GM10266 (cell line): Measurements from ENCODE around the gene NOTUM.

Experiments
- DNase-seq: peaks from one replicate; pipeline ENCODE4 v3.0.0; 2012; ENCODE audit errors: extremely low spot score
- TF ChIP-seq, protein P1 (sequence below): IDR thresholded peaks from 2 replicates; pipeline ENCODE4 v1.5.1; 2012; ENCODE audit warnings: mild to moderate bottlenecking, low read depth; ENCODE audit not compliant: control insufficient read depth, insufficient read depth; ENCODE audit errors: missing control alignments

NOTUM gene

DNA sequence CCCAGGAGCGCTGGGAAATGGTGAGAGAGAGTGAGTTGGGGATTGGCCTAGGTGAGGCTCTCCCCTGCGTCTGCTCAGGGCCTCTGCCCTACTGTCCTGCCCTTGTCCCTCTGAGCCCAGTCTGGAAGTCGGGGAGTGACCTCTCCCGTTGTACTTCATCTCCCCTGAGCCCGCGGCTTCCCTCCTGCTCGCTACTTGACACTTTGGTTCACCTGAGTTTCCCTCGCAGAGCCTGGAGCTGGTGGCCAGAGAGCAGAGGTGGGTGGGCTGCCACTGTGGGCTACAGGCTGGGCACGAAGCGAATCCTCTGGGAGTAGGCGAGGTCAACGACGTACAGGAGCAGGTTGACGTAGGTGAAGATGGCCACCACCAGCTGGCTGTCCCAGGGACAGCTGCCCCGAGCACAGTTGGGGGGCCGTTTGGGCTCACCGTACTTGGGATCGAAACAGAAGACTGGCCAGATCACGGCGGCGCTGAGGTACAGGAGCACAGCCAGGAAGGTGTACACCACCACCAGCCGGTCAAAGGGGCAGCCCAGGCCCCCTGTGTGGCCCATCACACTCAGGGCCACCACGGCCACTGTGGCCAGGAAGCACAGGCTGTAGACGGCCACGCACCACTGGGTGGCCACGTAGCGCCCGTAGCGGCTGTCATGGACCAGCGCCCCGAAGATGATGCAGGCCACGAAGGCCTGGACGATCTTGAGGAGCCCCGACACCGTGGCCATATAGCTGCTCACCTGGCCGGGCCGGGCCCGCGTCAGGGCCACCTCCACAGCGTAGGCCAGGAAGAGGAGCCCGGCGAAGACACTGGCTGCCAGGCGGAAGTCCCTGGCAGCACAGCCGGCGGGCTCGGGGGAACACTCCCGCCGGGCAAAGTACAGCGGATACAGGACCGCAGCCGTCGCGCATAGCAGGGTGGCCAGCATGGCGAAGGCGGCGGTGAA, 20.2 kb downstream of the NOTUM start:
- DNase-seq = no peak
- TF ChIP-seq, protein P1, sequence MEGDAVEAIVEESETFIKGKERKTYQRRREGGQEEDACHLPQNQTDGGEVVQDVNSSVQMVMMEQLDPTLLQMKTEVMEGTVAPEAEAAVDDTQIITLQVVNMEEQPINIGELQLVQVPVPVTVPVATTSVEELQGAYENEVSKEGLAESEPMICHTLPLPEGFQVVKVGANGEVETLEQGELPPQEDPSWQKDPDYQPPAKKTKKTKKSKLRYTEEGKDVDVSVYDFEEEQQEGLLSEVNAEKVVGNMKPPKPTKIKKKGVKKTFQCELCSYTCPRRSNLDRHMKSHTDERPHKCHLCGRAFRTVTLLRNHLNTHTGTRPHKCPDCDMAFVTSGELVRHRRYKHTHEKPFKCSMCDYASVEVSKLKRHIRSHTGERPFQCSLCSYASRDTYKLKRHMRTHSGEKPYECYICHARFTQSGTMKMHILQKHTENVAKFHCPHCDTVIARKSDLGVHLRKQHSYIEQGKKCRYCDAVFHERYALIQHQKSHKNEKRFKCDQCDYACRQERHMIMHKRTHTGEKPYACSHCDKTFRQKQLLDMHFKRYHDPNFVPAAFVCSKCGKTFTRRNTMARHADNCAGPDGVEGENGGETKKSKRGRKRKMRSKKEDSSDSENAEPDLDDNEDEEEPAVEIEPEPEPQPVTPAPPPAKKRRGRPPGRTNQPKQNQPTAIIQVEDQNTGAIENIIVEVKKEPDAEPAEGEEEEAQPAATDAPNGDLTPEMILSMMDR = no peak

DNA sequence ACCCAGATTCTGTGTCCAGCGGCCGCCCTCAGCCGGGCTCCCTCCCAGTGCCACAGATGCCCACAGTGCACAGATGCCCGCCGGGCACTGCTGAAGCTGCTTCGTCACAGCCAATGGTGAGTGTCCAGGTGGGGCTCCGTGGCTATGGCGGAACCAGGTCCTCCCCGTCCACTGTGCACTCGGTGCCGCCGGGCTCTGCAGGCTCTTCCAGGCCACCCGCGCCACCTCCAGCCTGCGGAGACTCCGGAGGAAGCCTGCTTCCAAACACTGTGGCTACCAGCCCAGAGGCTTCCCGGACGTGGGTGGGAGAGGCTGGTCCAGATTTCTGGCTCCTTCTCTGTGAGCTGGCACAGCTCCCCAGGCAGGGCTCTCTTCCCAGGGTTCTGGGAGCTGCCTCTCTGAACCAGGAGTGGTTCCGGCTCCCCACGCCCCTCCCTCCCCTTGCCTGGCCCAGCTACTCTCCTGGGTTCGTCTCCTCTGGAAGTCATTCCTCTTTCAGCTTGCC, 21.1 kb downstream of the NOTUM start:
- TF ChIP-seq, protein P1 = no peak
- no peak for DNase-seq

DNA sequence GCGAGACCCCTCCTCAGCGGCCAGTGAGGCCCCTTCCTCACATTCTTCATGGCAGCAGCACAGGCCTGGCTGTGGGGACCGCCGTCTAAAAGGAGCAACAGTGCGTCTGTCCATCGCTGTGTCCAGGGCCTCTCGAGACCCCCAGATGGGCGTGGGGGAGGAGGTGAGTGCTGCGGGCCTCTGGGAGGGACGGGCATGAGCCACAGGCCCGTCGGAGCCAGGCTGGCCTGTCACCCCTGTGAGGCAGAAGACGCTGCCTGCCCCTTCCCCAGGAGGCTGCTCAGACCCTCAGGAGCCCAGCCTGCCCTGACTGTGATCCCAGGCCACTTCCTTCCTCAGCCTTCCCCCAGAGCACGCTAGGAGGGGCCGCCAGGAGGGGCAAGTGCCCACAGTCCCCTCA, 21.8 kb downstream of the NOTUM start:
- TF ChIP-seq, protein P1 = no peak
- DNase-seq = no peak

DNA sequence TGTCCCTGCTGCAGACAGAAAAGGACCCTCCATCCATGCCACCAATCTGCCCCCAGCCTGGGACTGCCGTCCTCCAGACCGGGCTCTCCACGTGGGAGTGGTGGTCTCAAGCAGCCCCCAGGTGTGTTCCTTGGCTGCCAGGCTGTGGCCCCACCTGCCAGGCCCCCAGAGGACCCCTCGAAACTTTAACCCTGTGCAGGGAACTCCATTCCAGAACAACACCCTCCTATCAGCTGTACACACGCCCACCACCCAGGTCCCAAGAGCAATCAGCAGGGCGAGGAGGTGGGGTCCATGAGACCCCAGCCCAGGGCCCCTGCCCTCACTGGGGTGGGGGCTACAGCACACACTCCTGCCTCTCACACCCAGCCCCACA, 25.3 kb downstream of the NOTUM start:
- TF ChIP-seq, protein P1 = no peak
- no peak for DNase-seq

DNA sequence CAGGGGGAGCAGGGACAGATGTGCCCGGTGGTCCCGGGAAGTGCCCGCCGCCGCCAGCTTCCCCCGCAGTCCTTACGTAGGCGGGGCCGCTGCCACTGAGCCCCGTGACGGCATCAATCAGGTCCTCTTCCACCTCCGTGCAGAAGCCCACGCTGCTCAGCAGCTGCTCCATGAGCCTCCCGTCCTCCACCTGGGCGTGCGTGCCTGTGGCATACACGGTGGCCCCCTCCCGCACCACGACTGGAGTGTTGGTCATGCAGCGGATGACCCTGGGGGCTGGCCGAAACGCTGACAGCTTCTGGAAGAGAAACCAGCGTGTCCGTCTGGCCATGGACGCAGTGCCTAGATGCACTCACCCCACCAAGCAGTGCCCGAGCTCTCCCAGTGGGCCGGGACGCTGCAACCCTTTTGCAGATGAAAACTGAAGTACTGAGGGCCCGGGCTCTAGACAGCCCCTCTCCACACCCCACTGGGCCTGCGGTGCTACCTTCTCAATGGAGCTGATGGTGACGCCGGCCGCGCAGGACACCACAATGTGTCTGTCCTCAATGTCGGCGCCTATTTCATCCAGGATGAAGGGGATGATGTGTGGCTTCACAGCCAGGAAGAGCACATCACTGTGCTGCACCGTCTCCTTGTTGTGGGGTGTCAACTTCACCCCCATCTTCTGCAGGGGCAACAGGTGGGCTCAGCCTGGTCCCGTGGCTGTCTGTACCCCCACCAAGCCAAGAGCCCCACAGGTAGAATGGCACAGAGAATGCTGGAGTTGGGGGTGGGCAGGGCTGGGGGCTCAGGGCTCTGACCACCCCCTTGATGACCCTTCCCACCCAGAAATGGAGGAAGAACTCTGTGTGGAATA, 25.9 kb downstream of the NOTUM start:
- TF ChIP-seq, protein P1 = no peak
- DNase-seq = no peak

DNA sequence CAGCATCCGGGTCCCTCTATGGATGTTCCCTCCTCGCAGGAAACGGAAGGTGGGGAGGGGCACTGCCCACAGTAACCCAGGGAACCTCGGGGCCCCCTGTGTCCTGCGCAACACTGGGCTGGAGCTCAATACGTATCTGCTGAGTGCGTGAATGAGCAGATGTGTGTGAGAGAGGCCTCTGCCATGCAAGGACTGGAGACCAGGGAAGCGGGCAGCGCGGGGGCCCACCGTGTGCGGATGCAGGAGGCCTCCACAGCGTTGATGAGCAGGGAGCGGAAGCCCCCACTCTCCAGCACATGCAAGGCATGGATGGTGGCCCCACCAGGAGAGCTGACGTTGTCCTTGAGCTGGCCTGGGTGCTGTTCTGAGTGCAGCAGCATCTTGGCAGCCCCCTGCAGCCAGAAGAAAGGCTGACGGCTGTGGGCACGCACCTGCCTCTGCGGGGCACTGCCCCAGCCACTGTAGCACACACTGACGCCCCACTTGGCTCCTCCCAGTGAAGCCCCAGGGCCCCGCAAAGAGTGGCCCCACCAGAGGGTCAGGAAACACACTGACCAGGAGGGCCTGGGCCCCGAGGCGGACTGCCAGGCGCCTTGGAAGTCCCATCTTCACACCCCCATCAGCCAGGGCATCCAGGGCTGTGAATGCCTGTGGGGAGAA, 26.8 kb downstream of the NOTUM start:
- TF ChIP-seq, protein P1 = no peak
- DNase-seq = no peak
